Measurements from ENCODE around the gene SOX15.

DNA sequence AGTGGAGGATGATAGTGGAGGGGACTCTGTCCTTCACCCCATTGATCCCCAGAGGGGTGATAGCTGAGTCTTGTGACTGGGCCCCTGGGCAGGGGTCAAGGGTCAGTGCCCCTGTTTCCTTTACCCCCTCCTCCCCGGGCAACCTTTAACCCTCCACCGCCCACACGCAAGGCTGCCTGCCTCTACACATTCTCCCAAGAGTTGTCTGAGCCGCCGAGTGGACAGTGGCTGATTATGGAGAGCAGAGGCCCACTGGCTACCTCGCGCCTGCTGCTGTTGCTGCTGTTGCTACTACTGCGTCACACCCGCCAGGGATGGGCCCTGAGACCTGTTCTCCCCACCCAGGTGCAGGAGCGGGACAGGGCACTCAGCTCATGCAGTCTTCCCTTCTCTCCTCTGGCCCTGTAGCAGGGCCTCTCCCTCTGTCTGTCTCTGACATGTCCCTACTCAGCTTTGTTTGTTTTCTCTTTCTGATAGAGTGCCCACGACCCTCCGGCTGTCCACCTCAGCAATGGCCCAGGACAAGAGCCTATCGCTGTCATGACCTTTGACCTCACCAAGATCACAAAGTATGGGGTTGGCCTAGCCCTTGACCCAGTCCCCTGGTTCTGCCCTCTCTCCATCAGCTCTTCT is 40.2 kb upstream of the SOX15 start, which contains the start of gene SHBG:
- TF ChIP-seq, protein P1, sequence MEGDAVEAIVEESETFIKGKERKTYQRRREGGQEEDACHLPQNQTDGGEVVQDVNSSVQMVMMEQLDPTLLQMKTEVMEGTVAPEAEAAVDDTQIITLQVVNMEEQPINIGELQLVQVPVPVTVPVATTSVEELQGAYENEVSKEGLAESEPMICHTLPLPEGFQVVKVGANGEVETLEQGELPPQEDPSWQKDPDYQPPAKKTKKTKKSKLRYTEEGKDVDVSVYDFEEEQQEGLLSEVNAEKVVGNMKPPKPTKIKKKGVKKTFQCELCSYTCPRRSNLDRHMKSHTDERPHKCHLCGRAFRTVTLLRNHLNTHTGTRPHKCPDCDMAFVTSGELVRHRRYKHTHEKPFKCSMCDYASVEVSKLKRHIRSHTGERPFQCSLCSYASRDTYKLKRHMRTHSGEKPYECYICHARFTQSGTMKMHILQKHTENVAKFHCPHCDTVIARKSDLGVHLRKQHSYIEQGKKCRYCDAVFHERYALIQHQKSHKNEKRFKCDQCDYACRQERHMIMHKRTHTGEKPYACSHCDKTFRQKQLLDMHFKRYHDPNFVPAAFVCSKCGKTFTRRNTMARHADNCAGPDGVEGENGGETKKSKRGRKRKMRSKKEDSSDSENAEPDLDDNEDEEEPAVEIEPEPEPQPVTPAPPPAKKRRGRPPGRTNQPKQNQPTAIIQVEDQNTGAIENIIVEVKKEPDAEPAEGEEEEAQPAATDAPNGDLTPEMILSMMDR (IDR thresholded peaks at IDR 0.05) = no peak
- TF ChIP-seq EP300 (IDR thresholded peaks at IDR 0.05) = no peak
